T-helper 9 cell (primary cell): ENCODE results near the gene PNPLA5.
"Not testable (repeated sequence)": the region's sequence is repeated elsewhere in the genome, so short reads cannot be mapped to it uniquely, and the experiment has no call there.

Experiments
- DNase-seq: peaks from one replicate; pipeline ENCODE4 v3.0.0-alpha.2; 2020
- total RNA-seq, 2 donors: gene quantifications; one replicate each; lab custom pipeline; 2026; lab: John Stamatoyannopoulos, UW

PNPLA5 gene
- total RNA-seq, result 0 reads per million in 2 donors

GRCh38 chr22:43891360-43892182, at the start of gene PNPLA5:
TSS of gene PNPLA5 (minus strand) at chr22:43892013. CDS start at chr22:43891880, 133 bp downstream.
- no peak for DNase-seq

GRCh38 chr22:43941449-43941848, 49.6 kb upstream of the PNPLA5 start:
- DNase-seq, result no peak

GRCh38 chr22:43931771-43932170, 40.0 kb upstream of the PNPLA5 start:
- DNase-seq, result no peak

GRCh38 chr22:43928908-43929307, 37.1 kb upstream of the PNPLA5 start:
- no peak for DNase-seq

- DNase-seq, result no peak
Observed at GRCh38 chr22:43928468-43928867, 36.7 kb upstream of the PNPLA5 start.

GRCh38 chr22:43926349-43926710, 34.5 kb upstream of the PNPLA5 start:
- DNase-seq, result no peak

GRCh38 chr22:43925433-43926348, 33.9 kb upstream of the PNPLA5 start:
- DNase-seq, result no peak

GRCh38 chr22:43924877-43925276, 33.1 kb upstream of the PNPLA5 start:
- DNase-seq, result no peak

GRCh38 chr22:43923631-43924464, 32.0 kb upstream of the PNPLA5 start, which contains the start of gene PNPLA3:
TSS of gene PNPLA3 (plus strand) at chr22:43923805. CDS start at chr22:43923912, 107 bp downstream.
- DNase-seq, result peak; percentile 60

GRCh38 chr22:43923191-43923590, 31.4 kb upstream of the PNPLA5 start:
- DNase-seq, result no peak

- DNase-seq, result no peak
Observed at GRCh38 chr22:43922123-43922522, 30.3 kb upstream of the PNPLA5 start.

GRCh38 chr22:43921370-43921769, 29.6 kb upstream of the PNPLA5 start:
- DNase-seq, result no peak

- DNase-seq, result no peak
Observed at GRCh38 chr22:43919106-43919973, 27.5 kb upstream of the PNPLA5 start.

GRCh38 chr22:43917521-43917920, 25.7 kb upstream of the PNPLA5 start:
- DNase-seq, result no peak

- no peak for DNase-seq
Observed at GRCh38 chr22:43911351-43911750, 19.5 kb upstream of the PNPLA5 start.

- no peak for DNase-seq
Observed at GRCh38 chr22:43910178-43910695, 18.4 kb upstream of the PNPLA5 start.

GRCh38 chr22:43909708-43910107, 17.9 kb upstream of the PNPLA5 start:
- DNase-seq, result no peak

- no peak for DNase-seq
Observed at GRCh38 chr22:43905681-43906080, 13.9 kb upstream of the PNPLA5 start.

GRCh38 chr22:43904412-43904811, 12.6 kb upstream of the PNPLA5 start:
- not testable (repeated sequence) for DNase-seq

- not testable (repeated sequence) for DNase-seq
Observed at GRCh38 chr22:43903033-43903432, 11.2 kb upstream of the PNPLA5 start.

GRCh38 chr22:43901976-43902643, 10.3 kb upstream of the PNPLA5 start:
- no peak for DNase-seq
